SJSA1 (cell line): ENCODE data around the gene PDLIM5. TPM values are rescaled to one million over a fixed set of nuclear protein-coding genes. Genes with fewer than 3 reads are reported as not detected.
A peak's percentile ranks its signal among the peaks of the same experiment; 100 is the strongest.
"Not testable (repeated sequence)": the region's sequence is repeated elsewhere in the genome, so short reads cannot be mapped to it uniquely, and the experiment has no call there.

Experiments
- DNase-seq, 2 experiments: peaks; one replicate each; pipeline ENCODE4 v3.0.0-alpha.2; 2015 to 2020; ENCODE audit warnings: low spot score in 2 of 2, low read depth in 1 of 2
- H3K27ac ChIP-seq: fragments of 250-450 bp; sonication (Bioruptor Pico); 2 replicates; pipeline ENCODE4 v1.5.1; 2020; ENCODE audit warnings: mild to moderate bottlenecking, moderate library complexity
- H3K27me3 ChIP-seq: fragments of 250-450 bp; sonication (Bioruptor Pico); replicated peaks from 2 replicates; pipeline ENCODE4 v1.5.1; 2020; ENCODE audit warnings: mild to moderate bottlenecking, moderate library complexity
- H3K36me3 ChIP-seq: fragments of 250-450 bp; sonication (Bioruptor Pico); 2 replicates; pipeline ENCODE4 v1.5.1; 2020; ENCODE audit warnings: mild to moderate bottlenecking
- H3K4me1 ChIP-seq: fragments of 250-450 bp; sonication (Bioruptor Pico); replicated peaks from 2 replicates; pipeline ENCODE4 v1.6.1; 2021; ENCODE audit warnings: mild to moderate bottlenecking
- H3K4me3 ChIP-seq: fragments of 250-450 bp; sonication (Bioruptor Pico); 2 replicates; pipeline ENCODE4 v1.5.1; 2020; ENCODE audit warnings: mild to moderate bottlenecking
- H3K9me3 ChIP-seq: fragments of 250-450 bp; sonication (Bioruptor Pico); replicated peaks from 2 replicates; pipeline ENCODE4 v1.5.1; 2020; ENCODE audit warnings: mild to moderate bottlenecking
- total RNA-seq: library from RNA; depleted of rRNA; stranded (reverse); fragments of >200 nt; shearing (Covaris generic); gene quantifications from 2 replicates; pipeline ENCODE4 v1.2.3, GENCODE V29; 2014

Gene PDLIM5
- total RNA-seq, 1 experiment from 2014 or later = 133 TPM

DNA sequence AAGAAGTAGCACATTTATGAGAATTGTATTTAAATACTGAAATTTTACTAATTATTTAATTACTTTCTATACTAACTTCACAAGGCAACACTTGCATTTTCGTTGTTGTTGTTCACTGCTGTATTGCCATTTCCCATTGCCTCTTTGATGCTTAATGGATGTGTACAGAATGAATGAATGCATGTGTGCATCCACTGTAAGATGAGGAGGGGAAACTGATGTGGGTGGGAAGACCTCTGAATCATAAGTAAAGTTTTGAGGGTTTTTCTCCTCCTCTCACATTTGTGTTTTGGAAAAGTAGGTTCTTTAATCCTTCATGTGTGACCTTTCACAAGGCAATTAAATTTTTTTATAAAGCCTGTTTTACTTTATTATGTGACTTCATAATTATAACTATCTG lies 46.8 kb downstream of the PDLIM5 start:
- peaks cover 11% of the 10 kb centered on the region for H3K36me3 ChIP-seq
- no peak overlapping the region for H3K4me3 ChIP-seq
- DNase-seq = no peak
- H3K27me3 ChIP-seq = no peaks in the 10 kb centered on the region
- H3K9me3 ChIP-seq = no peaks in the 10 kb centered on the region
- H3K4me1 ChIP-seq = no peaks in the 10 kb centered on the region
- H3K27ac ChIP-seq = no peak overlapping the region

GRCh38 chr4:94500685-94501084 lies 48.9 kb downstream of the PDLIM5 start:
- H3K9me3 ChIP-seq = no peaks in the 10 kb centered on the region
- H3K27ac ChIP-seq = no peak overlapping the region
- H3K4me1 ChIP-seq = no peaks in the 10 kb centered on the region; the same call in 1 of the 2 replicates
- DNase-seq = no peak
- H3K36me3 ChIP-seq = peaks cover 11% of the 10 kb centered on the region; the same call in 1 of the 2 replicates
- H3K27me3 ChIP-seq = no peaks in the 10 kb centered on the region
- H3K4me3 ChIP-seq = no peak overlapping the region

- peaks cover 8% of the 10 kb centered on the region; the same call in 1 of the 2 replicates for H3K36me3 ChIP-seq
- H3K27ac ChIP-seq = no peak overlapping the region
- no peaks in the 10 kb centered on the region for H3K27me3 ChIP-seq
- H3K9me3 ChIP-seq = no peaks in the 10 kb centered on the region
- peaks cover 18% of the 10 kb centered on the region for H3K4me1 ChIP-seq
- DNase-seq = no peak
- no peak overlapping the region for H3K4me3 ChIP-seq
Observed at GRCh38 chr4:94504545-94504944, 52.8 kb downstream of the PDLIM5 start.

DNA sequence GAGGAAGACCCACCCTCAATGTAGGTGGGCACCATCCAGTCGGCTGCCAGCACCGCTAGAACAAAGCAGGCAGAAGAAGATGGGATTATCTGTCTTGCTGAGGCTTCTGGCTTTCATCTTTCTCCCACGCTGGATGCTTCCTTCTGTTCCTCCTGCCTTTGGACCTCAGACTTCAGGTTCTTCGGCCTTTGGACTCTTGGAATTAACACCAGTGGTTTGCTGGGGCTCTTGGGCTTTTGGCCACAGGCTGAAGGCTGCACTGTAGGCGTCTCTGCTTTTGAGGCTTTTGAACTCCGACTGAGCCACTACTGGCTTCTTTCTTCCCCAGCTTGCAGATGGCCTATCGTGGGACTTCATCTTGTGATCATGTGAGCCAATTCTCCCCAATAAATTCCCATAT lies 55.1 kb downstream of the PDLIM5 start:
- Histone ChIP-seq H3K4me3 (no peak overlapping the region), H3K9me3 (no peaks in the 10 kb centered on the region), H3K36me3 (peaks cover 3% of the 10 kb centered on the region; the same call in 1 of the 2 replicates), H3K27ac (no peak overlapping the region), H3K4me1 (peaks cover 18% of the 10 kb centered on the region), H3K27me3 (no peaks in the 10 kb centered on the region)
- no peak for DNase-seq

DNA sequence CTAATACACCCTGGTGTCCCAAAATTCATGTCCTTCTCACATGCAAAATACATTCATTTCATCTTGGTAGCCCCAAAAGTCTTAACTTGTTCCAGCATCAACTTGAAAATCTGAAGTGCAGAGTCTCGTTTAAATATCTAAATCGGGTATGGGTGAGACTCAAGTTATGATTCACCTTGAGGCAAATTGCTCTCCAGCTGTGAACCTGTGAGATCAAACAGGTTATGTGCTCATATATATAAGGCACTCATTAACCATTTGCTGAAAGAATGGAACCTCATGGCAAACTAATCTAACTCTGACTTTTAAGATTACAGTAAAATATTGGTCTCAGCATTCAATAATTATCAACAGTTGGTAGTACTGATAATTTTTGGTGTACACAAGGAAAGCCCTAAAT lies 55.5 kb downstream of the PDLIM5 start:
- Histone ChIP-seq H3K36me3 (no peaks in the 10 kb centered on the region), H3K4me3 (no peak overlapping the region), H3K27ac (no peak overlapping the region), H3K9me3 (no peaks in the 10 kb centered on the region), H3K27me3 (no peaks in the 10 kb centered on the region), H3K4me1 (peaks cover 18% of the 10 kb centered on the region)
- no peak for DNase-seq

DNA sequence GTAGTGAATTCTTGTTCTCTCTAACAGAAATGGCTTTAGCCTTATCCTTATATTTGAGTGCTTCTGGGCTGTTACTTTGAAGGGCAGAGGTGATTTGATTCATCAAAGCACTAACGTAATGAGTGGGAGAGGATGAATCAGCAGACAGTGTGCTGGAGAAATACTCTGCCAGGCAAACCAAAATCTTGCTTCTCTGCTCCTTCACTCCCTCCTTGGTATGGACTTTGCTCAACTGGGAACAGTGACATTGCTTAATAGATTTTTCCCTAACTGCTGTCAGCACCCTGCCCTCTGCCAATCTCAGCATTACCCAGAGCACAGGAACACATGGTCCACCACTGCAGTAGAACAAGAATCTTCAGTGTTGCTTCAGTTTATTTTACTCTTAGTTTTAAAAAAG lies 56.0 kb downstream of the PDLIM5 start:
- H3K36me3 ChIP-seq = no peaks in the 10 kb centered on the region
- no peaks in the 10 kb centered on the region for H3K9me3 ChIP-seq
- no peak overlapping the region for H3K4me3 ChIP-seq
- H3K27me3 ChIP-seq = no peaks in the 10 kb centered on the region
- H3K27ac ChIP-seq = no peak overlapping the region
- H3K4me1 ChIP-seq = peaks cover 18% of the 10 kb centered on the region
- DNase-seq = no peak

GRCh38 chr4:94508296-94508695 lies 56.6 kb downstream of the PDLIM5 start:
- no peaks in the 10 kb centered on the region for H3K27me3 ChIP-seq
- H3K9me3 ChIP-seq = no peaks in the 10 kb centered on the region
- no peak for DNase-seq
- peaks cover 18% of the 10 kb centered on the region for H3K4me1 ChIP-seq
- H3K4me3 ChIP-seq = no peak overlapping the region
- no peak overlapping the region for H3K27ac ChIP-seq
- H3K36me3 ChIP-seq = no peaks in the 10 kb centered on the region

GRCh38 chr4:94508806-94509205 lies 57.1 kb downstream of the PDLIM5 start:
- Histone ChIP-seq H3K4me1 (peaks cover 18% of the 10 kb centered on the region), H3K9me3 (no peaks in the 10 kb centered on the region), H3K4me3 (no peak overlapping the region), H3K27me3 (no peaks in the 10 kb centered on the region), H3K27ac (no peak overlapping the region), H3K36me3 (no peaks in the 10 kb centered on the region)
- DNase-seq = no peak

- Histone ChIP-seq H3K4me1 (peaks cover 35% of the 10 kb centered on the region), H3K36me3 (no peaks in the 10 kb centered on the region), H3K27ac (no peak overlapping the region), H3K27me3 (no peaks in the 10 kb centered on the region), H3K9me3 (no peaks in the 10 kb centered on the region), H3K4me3 (no peak overlapping the region)
- no peak for DNase-seq
Observed at GRCh38 chr4:94511591-94511990, 59.8 kb downstream of the PDLIM5 start.

- not testable (repeated sequence) for H3K27me3 ChIP-seq, H3K9me3 ChIP-seq, DNase-seq, H3K4me3 ChIP-seq, H3K27ac ChIP-seq, H3K36me3 ChIP-seq
- peaks cover 34% of the 10 kb centered on the region for H3K4me1 ChIP-seq
Observed at GRCh38 chr4:94513532-94513931, 61.8 kb downstream of the PDLIM5 start.

- H3K4me1 ChIP-seq = peaks cover 35% of the 10 kb centered on the region
- H3K9me3 ChIP-seq = no peaks in the 10 kb centered on the region
- H3K27me3 ChIP-seq = no peaks in the 10 kb centered on the region
- H3K36me3 ChIP-seq = 0 out of 2 replicates have a peak, but pooled peaks cover 5% of the 10 kb centered on the region
- H3K27ac ChIP-seq = peak overlapping the region; percentile 77
- DNase-seq = no peak
- no peak overlapping the region for H3K4me3 ChIP-seq
Observed at GRCh38 chr4:94515365-94515764, 63.6 kb downstream of the PDLIM5 start.

- peak overlapping the region; percentile 77 for H3K27ac ChIP-seq
- no peak overlapping the region for H3K4me3 ChIP-seq
- no peaks in the 10 kb centered on the region for H3K27me3 ChIP-seq
- no peaks in the 10 kb centered on the region for H3K9me3 ChIP-seq
- 0 out of 2 replicates have a peak, but pooled peaks cover 5% of the 10 kb centered on the region for H3K36me3 ChIP-seq
- peak in 1 of 2 experiments; percentile 81 for DNase-seq
- H3K4me1 ChIP-seq = peaks cover 35% of the 10 kb centered on the region
Observed at GRCh38 chr4:94516067-94516466, 64.3 kb downstream of the PDLIM5 start.

- H3K4me1 ChIP-seq = peaks cover 35% of the 10 kb centered on the region
- peak in 1 of 2 experiments; percentile 53 for DNase-seq
- H3K4me3 ChIP-seq = no peak overlapping the region
- H3K27ac ChIP-seq = peak overlapping the region; percentile 77
- no peaks in the 10 kb centered on the region for H3K9me3 ChIP-seq
- 0 out of 2 replicates have a peak, but pooled peaks cover 5% of the 10 kb centered on the region for H3K36me3 ChIP-seq
- H3K27me3 ChIP-seq = no peaks in the 10 kb centered on the region
Observed at GRCh38 chr4:94516999-94517398, 65.3 kb downstream of the PDLIM5 start.

DNA sequence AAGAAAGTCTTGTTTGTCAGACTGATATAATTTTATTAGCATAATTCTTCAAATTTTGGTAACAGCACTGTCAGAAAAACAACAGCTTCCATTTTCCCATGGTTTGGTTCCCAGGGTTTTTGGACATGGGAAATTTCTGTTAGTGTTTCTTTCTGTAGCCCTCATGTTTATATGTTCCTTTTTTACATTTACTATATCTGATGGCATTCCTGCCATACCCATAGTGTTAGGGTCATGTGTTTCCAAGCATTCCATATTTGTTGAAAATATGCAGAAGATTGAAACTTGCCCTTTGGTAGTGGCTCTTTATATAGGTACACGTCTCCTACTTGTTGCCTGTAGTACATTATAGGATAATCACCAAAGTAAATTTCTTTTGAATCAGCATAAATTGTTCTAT lies 65.8 kb downstream of the PDLIM5 start:
- H3K36me3 ChIP-seq = 0 out of 2 replicates have a peak, but pooled peaks cover 5% of the 10 kb centered on the region
- H3K4me1 ChIP-seq = peaks cover 36% of the 10 kb centered on the region
- H3K9me3 ChIP-seq = no peaks in the 10 kb centered on the region
- H3K27ac ChIP-seq = peak overlapping the region; percentile 77
- H3K27me3 ChIP-seq = no peaks in the 10 kb centered on the region
- DNase-seq = no peak
- H3K4me3 ChIP-seq = no peak overlapping the region

DNA sequence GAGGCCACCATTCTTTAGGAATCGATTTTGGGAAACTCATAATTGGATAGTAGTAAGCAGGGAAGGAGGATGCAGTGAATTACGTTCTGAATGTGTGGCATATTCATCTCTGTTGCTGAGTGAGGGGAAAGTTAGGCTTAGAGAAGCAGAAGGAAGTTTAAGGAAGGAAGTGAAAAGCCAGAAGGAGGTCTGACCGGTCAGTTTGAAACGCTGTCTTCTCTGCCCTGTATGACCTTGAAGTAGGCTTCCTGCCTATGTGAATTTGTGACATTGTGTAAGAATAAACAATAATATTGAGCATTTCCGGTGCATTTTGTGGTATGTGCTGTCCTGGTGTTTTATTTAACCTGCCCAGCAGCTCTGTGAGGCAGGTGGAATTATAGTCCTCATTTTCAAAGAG lies 67.3 kb downstream of the PDLIM5 start:
- Histone ChIP-seq H3K27ac (no peak overlapping the region), H3K36me3 (0 out of 2 replicates have a peak, but pooled peaks cover 5% of the 10 kb centered on the region), H3K4me3 (no peak overlapping the region), H3K9me3 (no peaks in the 10 kb centered on the region), H3K4me1 (peaks cover 51% of the 10 kb centered on the region), H3K27me3 (no peaks in the 10 kb centered on the region)
- DNase-seq = no peak
